ENCODE measurements around the gene RFNG. TPM values are rescaled to one million over a fixed set of nuclear protein-coding genes. Genes with fewer than 3 reads are reported as not detected.

Gene RFNG
- total RNA-seq, 6 experiments from 2014 or later = 29.9 to 53.3 (median 43.7) TPM

DNA sequence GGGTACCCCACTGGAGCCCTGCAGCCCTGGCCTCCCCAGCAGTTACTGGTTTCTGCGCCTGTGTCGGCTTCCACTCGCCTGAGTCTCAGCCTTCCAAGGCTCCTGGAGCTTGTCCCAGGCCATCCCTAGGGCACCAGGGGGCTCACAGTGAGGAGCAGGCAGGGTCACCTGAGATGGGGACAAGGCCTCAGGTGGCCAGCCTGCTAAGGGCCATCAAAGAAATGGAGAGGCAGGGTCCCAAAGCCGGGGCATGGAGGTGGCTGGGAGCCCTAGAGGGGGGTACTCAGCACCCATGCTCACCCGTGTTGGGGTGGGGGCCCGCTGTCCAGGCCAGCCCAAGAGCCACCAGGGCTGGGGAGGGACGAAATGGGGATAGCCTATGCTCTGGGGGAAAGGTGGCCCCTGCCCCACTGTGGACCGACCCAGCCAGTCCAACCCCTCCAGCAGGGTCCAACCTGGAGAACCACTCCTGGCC lies 45.1 kb upstream of the RFNG start:
- H3K36me3 ChIP-seq = peaks cover 0 to 47% (median 16%) of the 10 kb centered on the region in 4 donors
- no peaks in the 10 kb centered on the region for H3K27me3 ChIP-seq
- H3K9me3 ChIP-seq = no peaks in the 10 kb centered on the region
- H3K27ac ChIP-seq = peak overlapping the region; percentile 93 to 99 (median 94)
- WGBS (ENCODE audit: insufficient coverage, low coverage, low lambda C conversion rate, missing lambda C conversion rate) = 20% methylated on average over 7 of the region's 8 CpGs
- peak overlapping the region; percentile 82 to 98 (median 84) for H3K4me3 ChIP-seq
- H3K4me1 ChIP-seq = peaks cover 0 to 57% (median 24%) of the 10 kb centered on the region in 4 donors
- ATAC-seq (no peak), DNase-seq (peak in 1 of 3 donors; percentile 22)
- TF ChIP-seq, protein P1, sequence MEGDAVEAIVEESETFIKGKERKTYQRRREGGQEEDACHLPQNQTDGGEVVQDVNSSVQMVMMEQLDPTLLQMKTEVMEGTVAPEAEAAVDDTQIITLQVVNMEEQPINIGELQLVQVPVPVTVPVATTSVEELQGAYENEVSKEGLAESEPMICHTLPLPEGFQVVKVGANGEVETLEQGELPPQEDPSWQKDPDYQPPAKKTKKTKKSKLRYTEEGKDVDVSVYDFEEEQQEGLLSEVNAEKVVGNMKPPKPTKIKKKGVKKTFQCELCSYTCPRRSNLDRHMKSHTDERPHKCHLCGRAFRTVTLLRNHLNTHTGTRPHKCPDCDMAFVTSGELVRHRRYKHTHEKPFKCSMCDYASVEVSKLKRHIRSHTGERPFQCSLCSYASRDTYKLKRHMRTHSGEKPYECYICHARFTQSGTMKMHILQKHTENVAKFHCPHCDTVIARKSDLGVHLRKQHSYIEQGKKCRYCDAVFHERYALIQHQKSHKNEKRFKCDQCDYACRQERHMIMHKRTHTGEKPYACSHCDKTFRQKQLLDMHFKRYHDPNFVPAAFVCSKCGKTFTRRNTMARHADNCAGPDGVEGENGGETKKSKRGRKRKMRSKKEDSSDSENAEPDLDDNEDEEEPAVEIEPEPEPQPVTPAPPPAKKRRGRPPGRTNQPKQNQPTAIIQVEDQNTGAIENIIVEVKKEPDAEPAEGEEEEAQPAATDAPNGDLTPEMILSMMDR (IDR thresholded peaks at IDR 0.05) = no peak
- TF ChIP-seq POLR2A (IDR thresholded peaks at IDR 0.05) = no peak
- intact Hi-C loops (cut with DNase I) = loop anchor here in 1 of 2 donors (10.0 kb wide), 1 partner anchor 62 kb away; the partner anchor contains the start of genes DCXR and RAC3

DNA sequence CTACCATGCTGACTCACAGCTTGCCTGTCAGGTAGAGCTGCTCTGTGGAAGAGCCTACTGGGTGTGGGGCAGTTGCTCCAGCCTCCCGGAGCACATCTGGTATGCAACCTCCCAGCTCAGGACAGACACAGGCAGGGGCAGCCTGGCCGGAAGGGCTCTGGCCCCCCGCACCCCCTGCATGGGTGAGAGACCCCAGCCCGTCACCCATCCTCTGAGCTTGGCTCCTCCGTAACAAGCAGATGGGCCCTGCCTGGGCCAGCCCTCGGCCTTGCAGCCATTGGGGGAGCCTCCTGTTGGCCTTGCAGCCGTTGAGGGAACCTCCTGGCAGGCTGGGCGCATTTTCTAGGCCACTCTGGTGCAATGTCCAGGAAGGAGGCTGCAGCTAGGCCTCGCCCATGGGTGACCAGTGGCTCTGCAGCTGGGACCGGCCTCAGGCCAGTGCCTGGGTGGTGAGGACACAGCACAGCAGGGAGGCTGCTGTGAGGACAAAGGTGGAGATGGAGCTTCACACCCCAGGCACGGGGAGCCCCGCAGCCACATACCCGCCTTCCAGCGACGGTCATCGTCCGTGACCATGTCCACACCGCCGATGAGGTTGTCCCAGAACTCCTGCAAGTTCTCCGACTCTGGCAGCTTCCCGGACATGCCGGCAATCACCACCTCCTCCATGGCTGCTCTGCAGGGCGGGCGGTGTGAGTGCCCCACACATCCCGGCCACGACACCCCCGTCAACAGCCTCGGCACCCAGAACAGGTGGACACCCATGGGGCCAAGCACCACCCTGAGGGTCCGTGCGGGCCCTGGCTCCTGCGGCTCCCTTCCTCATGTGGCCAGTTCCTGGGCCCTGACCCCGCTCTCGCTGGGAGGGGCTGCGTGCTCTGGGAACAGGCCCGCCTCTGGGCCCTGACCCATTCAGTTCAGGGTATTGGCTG lies 44.4 kb upstream of the RFNG start:
- DNase-seq = peak in 2 of 3 donors; percentile 46 to 77
- Histone ChIP-seq H3K4me1 (peaks cover 0 to 50% (median 20%) of the 10 kb centered on the region in 4 donors), H3K27me3 (no peaks in the 10 kb centered on the region), H3K9me3 (no peaks in the 10 kb centered on the region), H3K36me3 (peaks cover 0 to 54% (median 21%) of the 10 kb centered on the region in 4 donors), H3K27ac (peak overlapping the region in 2 of 3 donors; percentile 93 to 99), H3K4me3 (peak overlapping the region; percentile 82 to 98 (median 84))
- WGBS (ENCODE audit: insufficient coverage, low coverage, low lambda C conversion rate, missing lambda C conversion rate) = 33% methylated on average over 3 of the region's 35 CpGs
- TF ChIP-seq POLR2A (IDR thresholded peaks at IDR 0.05) = peak; percentile 52
- TF ChIP-seq, protein P1 (IDR thresholded peaks at IDR 0.05) = no peak
- intact Hi-C loops (cut with DNase I) = loop anchor here in 1 of 2 donors (10.0 kb wide), 1 partner anchor 61 kb away; the partner anchor contains the start of genes DCXR and RAC3
- ATAC-seq = peak in 3 of 4 donors; percentile 0 to 28 (median 4)

- peak overlapping the region in 2 of 3 donors; percentile 93 to 99 for H3K27ac ChIP-seq
Observed at GRCh38 chr17:82094931-82095776, 43.5 kb upstream of the RFNG start.

More at GRCh38 chr17:82094931-82095776, 43.5 kb upstream of the RFNG start:
- H3K4me1 ChIP-seq = peaks cover 0 to 42% (median 16%) of the 10 kb centered on the region in 4 donors
- no peaks in the 10 kb centered on the region for H3K27me3 ChIP-seq
- no peak for ATAC-seq
- H3K4me3 ChIP-seq = peak overlapping the region; percentile 82 to 98 (median 84)
- TF ChIP-seq, protein P1 (IDR thresholded peaks at IDR 0.05) = no peak
- no peak for TF ChIP-seq POLR2A (IDR thresholded peaks at IDR 0.05)
- WGBS (ENCODE audit: insufficient coverage, low coverage, low lambda C conversion rate, missing lambda C conversion rate) = 16% methylated on average over 8 of the region's 37 CpGs
- no peaks in the 10 kb centered on the region for H3K9me3 ChIP-seq
- intact Hi-C loops (cut with DNase I) = loop anchor here in 1 of 2 donors (10.0 kb wide), 1 partner anchor 60 kb away; the partner anchor contains the start of genes DCXR and RAC3
- peak in 2 of 3 donors; percentile 29 to 59 for DNase-seq
- peaks cover 0 to 63% (median 29%) of the 10 kb centered on the region in 4 donors for H3K36me3 ChIP-seq

All from right lobe of liver (tissue), 6 donors.